HCT116 (cell line): Measurements from ENCODE around the gene LOXL1. TPM values are rescaled to one million over a fixed set of nuclear protein-coding genes. Genes with fewer than 3 reads are reported as not detected.

Experiments used
- ATAC-seq: fragments of 200-7000 bp; cut with Tn5 transposase; 2 replicates; pipeline ENCODE4 v1.9.1; 2020; ENCODE audit warnings: mild to moderate bottlenecking, moderate library complexity
- BruUV-seq: library from RNA; stranded (reverse); fragments of 400-500 nt; replicated peaks from 2 replicates; lab custom pipeline; 2021; lab: Mats Ljungman, UMichigan
- CTCF ChIA-PET: fragments of 300-600 bp; sonication (Branson Sonifier 250); formaldehyde crosslinking; loops from one replicate; lab custom pipeline; 2021; ENCODE audit warnings: antibody characterized with exemption; lab: Charles Lee
- POLR2A ChIA-PET: fragments of 300-600, 350-600 bp; sonication (Branson Sonifier 250); formaldehyde crosslinking; loops from one replicate; lab custom pipeline; 2021; ENCODE audit warnings: antibody characterized with exemption; lab: Charles Lee
- RAD21 ChIA-PET, 2 experiments: fragments of 300-600 bp; sonication (Branson Sonifier 250); formaldehyde crosslinking; loops; one replicate each; lab custom pipeline; 2023; ENCODE audit warnings: low total read pairs in 2 of 2; ENCODE audit not compliant: uncharacterized antibody in 2 of 2, unreplicated experiment in 2 of 2, low non-redundant PET in 1 of 2; lab: Charles Lee
- DNase-seq: peaks from one replicate; pipeline ENCODE4 v3.0.0-alpha.2; 2010; ENCODE audit warnings: low read depth, low spot score
- H2AFZ ChIP-seq: fragments of 200-600 bp; shearing (Covaris generic), sonication (generic); 2 replicates; pipeline ENCODE4 v1.6.1; 2017; ENCODE audit warnings: low read depth, mixed run types, mixed read lengths, antibody characterized with exemption, low read length; ENCODE audit not compliant: poor library complexity, severe bottlenecking
- H3K27ac ChIP-seq: 2 replicates; pipeline ENCODE4 v1.5.1; 2012; ENCODE audit warnings: low read depth, low read length
- H3K27me3 ChIP-seq: fragments of 200-600 bp; sonication (generic); 2 replicates; pipeline ENCODE4 v1.6.1; 2016; ENCODE audit warnings: mixed run types, low read length, mixed read lengths; ENCODE audit not compliant: insufficient read depth
- H3K36me3 ChIP-seq, 2 experiments: fragments of 200-500 bp in 1 of 2; fragments of 200-600 bp in 1 of 2; sonication (Bioruptor generic) in 1 of 2; sonication (generic) in 1 of 2; 2 replicates each; pipeline versions ENCODE4 v1.5.1 to v1.6.1; 2014 to 2016; ENCODE audit warnings: low read length in 2 of 2, inconsistent platforms in 1 of 2, mixed read lengths in 1 of 2, mixed run types in 1 of 2; ENCODE audit not compliant: insufficient read depth in 2 of 2, control insufficient read depth in 1 of 2
- H3K4me1 ChIP-seq, 2 experiments: fragments of 200-600 bp in 1 of 2; sonication (generic) in 1 of 2; 2 replicates each; pipeline versions ENCODE4 v1.5.1 to v1.6.1; 2012 to 2017; ENCODE audit warnings: low read length in 2 of 2, inconsistent platforms in 1 of 2, mild to moderate bottlenecking in 1 of 2, mixed read lengths in 1 of 2, mixed run types in 1 of 2, moderate library complexity in 1 of 2; ENCODE audit not compliant: insufficient read depth in 2 of 2, control insufficient read depth in 1 of 2
- H3K4me2 ChIP-seq: fragments of 200-600 bp; sonication (generic); 2 replicates; pipeline ENCODE4 v1.6.1; 2017; ENCODE audit warnings: mixed run types, low read length, mixed read lengths
- H3K4me3 ChIP-seq, 2 experiments: fragments of 200-600 bp in 1 of 2; sonication (generic) in 1 of 2; replicated peaks in 1 of 2; 2 replicates each; pipeline ENCODE4 v1.5.1; 2011 to 2016; ENCODE audit warnings: low read length in 2 of 2, control low read depth in 1 of 2, low read depth in 1 of 2, mild to moderate bottlenecking in 1 of 2, mixed read lengths in 1 of 2, mixed run types in 1 of 2
- H3K79me2 ChIP-seq: fragments of 200-600 bp; sonication (generic); 2 replicates; pipeline ENCODE4 v1.6.1; 2017; ENCODE audit warnings: mild to moderate bottlenecking, mixed run types, low read length, moderate library complexity, mixed read lengths; ENCODE audit not compliant: insufficient read depth
- H3K9ac ChIP-seq: fragments of 200-600 bp; sonication (generic); 2 replicates; pipeline ENCODE4 v1.6.1; 2016; ENCODE audit warnings: low read length, mixed read lengths
- H3K9me2 ChIP-seq: fragments of 200-600 bp; sonication (generic), shearing (Covaris generic); 2 replicates; pipeline ENCODE4 v1.6.1; 2017; ENCODE audit warnings: mixed run types, mild to moderate bottlenecking, moderate library complexity; ENCODE audit not compliant: insufficient read depth
- H3K9me3 ChIP-seq, 2 experiments: fragments of 200-500 bp in 1 of 2; fragments of 200-600 bp in 1 of 2; sonication (Bioruptor generic) in 1 of 2; sonication (generic) in 1 of 2; 2 replicates each; pipeline ENCODE4 v1.6.1; 2014 to 2017; ENCODE audit warnings: low read length in 2 of 2, mixed read lengths in 2 of 2, inconsistent platforms in 1 of 2, low read depth in 1 of 2, mild to moderate bottlenecking in 1 of 2, mixed run types in 1 of 2, moderate library complexity in 1 of 2; ENCODE audit not compliant: control insufficient read depth in 1 of 2, insufficient read depth in 1 of 2
- H4K20me1 ChIP-seq: fragments of 200-600 bp; sonication (generic), shearing (Covaris generic); 2 replicates; pipeline ENCODE4 v1.6.1; 2017; ENCODE audit warnings: mixed run types, mild to moderate bottlenecking, moderate library complexity; ENCODE audit not compliant: insufficient read depth
- EGR1 ChIP-seq: IDR thresholded peaks from 2 replicates; pipeline ENCODE4 v1.6.1; 2012; ENCODE audit warnings: low read depth
- FOSL1 ChIP-seq: IDR thresholded peaks from 2 replicates; pipeline ENCODE4 v1.6.1; 2012; ENCODE audit warnings: low read depth
- JUND ChIP-seq: IDR thresholded peaks from 2 replicates; pipeline ENCODE4 v1.6.1; 2012
- TCF7L2 ChIP-seq: IDR thresholded peaks from 2 replicates; pipeline ENCODE4 v1.7.0; 2011; ENCODE audit warnings: borderline replicate concordance, inconsistent platforms; ENCODE audit not compliant: insufficient read depth, insufficient read length; ENCODE audit errors: extremely low read depth
- ZNF274 ChIP-seq: fragments of 200-500 bp; sonication (Bioruptor generic); IDR thresholded peaks from 2 replicates; pipeline ENCODE4 v1.6.1; 2014; ENCODE audit warnings: mild to moderate bottlenecking, low read depth, low read length, inconsistent platforms
- intact Hi-C: fragments of 100-400 bp; cut with micrococcal nuclease; formaldehyde crosslinking; loops from 2 replicates; pipeline ENCODE4 v1.10.0; 2022
- total RNA-seq: library from RNA; stranded (reverse); gene quantifications from one replicate; pipeline ENCODE4 v1.2.1, GENCODE V29; 2021; ENCODE audit not compliant: unreplicated experiment
- TF ChIP-seq, protein P1 (sequence below): IDR thresholded peaks from 2 replicates; pipeline ENCODE4 v1.6.1; 2012
- TF ChIP-seq, protein P2 (sequence below): IDR thresholded peaks from 2 replicates; pipeline ENCODE4 v1.6.1; 2011; ENCODE audit warnings: mild to moderate bottlenecking, low read length, moderate library complexity; ENCODE audit not compliant: insufficient replicate concordance; ENCODE audit errors: extremely low read depth

Gene LOXL1
- total RNA-seq, 1 experiment from 2014 or later, result 14.9 TPM

DNA sequence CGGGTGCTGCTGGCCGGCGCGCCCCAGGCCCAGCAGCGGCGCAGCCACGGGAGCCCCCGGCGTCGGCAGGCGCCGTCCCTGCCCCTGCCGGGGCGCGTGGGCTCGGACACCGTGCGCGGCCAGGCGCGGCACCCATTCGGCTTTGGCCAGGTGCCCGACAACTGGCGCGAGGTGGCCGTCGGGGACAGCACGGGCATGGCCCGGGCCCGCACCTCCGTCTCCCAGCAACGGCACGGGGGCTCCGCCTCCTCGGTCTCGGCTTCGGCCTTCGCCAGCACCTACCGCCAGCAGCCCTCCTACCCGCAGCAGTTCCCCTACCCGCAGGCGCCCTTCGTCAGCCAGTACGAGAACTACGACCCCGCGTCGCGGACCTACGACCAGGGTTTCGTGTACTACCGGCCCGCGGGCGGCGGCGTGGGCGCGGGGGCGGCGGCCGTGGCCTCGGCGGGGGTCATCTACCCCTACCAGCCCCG, 777 bp downstream of the LOXL1 start:
- no peaks in the 10 kb centered on the region for H3K79me2 ChIP-seq

More for the DNA sequence above, 777 bp downstream of the LOXL1 start:
- peak overlapping the region; percentile 91 for H3K4me2 ChIP-seq
- H3K27me3 ChIP-seq, result no peaks in the 10 kb centered on the region
- H3K9me2 ChIP-seq, result no peaks in the 10 kb centered on the region
- intact Hi-C loops, result no loop called here
- H3K9me3 ChIP-seq, result no peaks in the 10 kb centered on the region
- no peaks in the 10 kb centered on the region for H3K36me3 ChIP-seq
- H2AFZ ChIP-seq, result no peak overlapping the region
- H3K9ac ChIP-seq, result peak overlapping the region; percentile 79
- TF ChIP-seq TCF7L2 (peak; percentile 2), JUND (no peak), EGR1 (no peak), FOSL1 (no peak), ZNF274 (no peak)
- TF ChIP-seq, protein P1, sequence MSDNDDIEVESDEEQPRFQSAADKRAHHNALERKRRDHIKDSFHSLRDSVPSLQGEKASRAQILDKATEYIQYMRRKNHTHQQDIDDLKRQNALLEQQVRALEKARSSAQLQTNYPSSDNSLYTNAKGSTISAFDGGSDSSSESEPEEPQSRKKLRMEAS, result peak; percentile 13; the same call in 1 of the 2 replicates
- TF ChIP-seq, protein P2, sequence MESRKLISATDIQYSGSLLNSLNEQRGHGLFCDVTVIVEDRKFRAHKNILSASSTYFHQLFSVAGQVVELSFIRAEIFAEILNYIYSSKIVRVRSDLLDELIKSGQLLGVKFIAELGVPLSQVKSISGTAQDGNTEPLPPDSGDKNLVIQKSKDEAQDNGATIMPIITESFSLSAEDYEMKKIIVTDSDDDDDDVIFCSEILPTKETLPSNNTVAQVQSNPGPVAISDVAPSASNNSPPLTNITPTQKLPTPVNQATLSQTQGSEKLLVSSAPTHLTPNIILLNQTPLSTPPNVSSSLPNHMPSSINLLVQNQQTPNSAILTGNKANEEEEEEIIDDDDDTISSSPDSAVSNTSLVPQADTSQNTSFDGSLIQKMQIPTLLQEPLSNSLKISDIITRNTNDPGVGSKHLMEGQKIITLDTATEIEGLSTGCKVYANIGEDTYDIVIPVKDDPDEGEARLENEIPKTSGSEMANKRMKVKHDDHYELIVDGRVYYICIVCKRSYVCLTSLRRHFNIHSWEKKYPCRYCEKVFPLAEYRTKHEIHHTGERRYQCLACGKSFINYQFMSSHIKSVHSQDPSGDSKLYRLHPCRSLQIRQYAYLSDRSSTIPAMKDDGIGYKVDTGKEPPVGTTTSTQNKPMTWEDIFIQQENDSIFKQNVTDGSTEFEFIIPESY, result no peak
- H3K4me3 ChIP-seq, result peak overlapping the region; percentile 57 to 77
- H3K4me1 ChIP-seq, result peaks cover 27 to 46% of the 10 kb centered on the region in 2 experiments
- ATAC-seq (peak; percentile 59), DNase-seq (peak; percentile 6)
- ChIA-PET CTCF (interaction anchor here (0.6 to 2.7 kb wide), 13 partner anchors 9 to 621 kb away, joined by 3 to 13 read pairs (median 6); partner anchors contain the start of gene TBC1D21), RAD21 (no interaction called here), POLR2A (interaction anchor here (0.8 kb wide), 1 partner anchor 39 kb away, joined by 3 read pairs; no protein-coding TSS in a partner anchor)
- BruUV-seq, result no TSS peak
- peak overlapping the region; percentile 94 for H3K27ac ChIP-seq
- no peaks in the 10 kb centered on the region for H4K20me1 ChIP-seq
